ENCODE measurements around the gene KLK12. TPM values are rescaled to one million over a fixed set of nuclear protein-coding genes. Genes with fewer than 3 reads are reported as not detected.

KLK12 gene, protein sequence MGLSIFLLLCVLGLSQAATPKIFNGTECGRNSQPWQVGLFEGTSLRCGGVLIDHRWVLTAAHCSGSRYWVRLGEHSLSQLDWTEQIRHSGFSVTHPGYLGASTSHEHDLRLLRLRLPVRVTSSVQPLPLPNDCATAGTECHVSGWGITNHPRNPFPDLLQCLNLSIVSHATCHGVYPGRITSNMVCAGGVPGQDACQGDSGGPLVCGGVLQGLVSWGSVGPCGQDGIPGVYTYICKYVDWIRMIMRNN
- total RNA-seq (2014; rRNA removed) (not detected in 2 replicates), Bru-seq, nascent RNA (percentile 2 among the genes with signal in this experiment), BruChase-seq, experiment 1, labeled RNA remaining after a 6-hour chase (not detected), BruChase-seq, experiment 2, labeled RNA remaining after a 2-hour chase (not detected)
- long read RNA-seq = 0 reads

DNA sequence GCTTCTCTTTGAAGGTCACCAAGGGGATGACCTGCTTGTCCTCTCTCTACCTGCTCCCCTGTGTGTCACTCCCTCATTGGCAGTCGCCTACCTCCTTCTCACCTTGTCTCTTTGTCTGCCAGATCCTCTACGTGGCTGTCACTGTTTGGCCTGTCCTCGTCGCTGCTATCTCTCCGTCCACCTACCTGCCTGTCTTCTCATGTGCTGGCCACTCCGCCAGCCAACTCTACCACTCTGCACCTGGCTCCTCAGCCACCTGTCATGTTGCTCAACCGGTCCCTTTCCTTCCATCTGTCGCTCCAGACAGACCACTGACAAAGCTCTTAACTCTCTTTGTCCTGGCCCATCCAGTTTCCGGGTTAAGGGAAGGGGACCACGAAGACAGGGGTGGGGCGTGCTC lies at the start of gene KLK12:
Gene KLK12 (minus strand): TSS at position 299 of the 400 bp plus-strand sequence. CDS start 381 bp downstream, outside the sequence.
- no peak within 1 kb of the TSS for H3K4me3 ChIP-seq (ENCODE audit: low read length)
- intact Hi-C loops (cut with micrococcal nuclease) = no loop called here
- H3K36me3 ChIP-seq (ENCODE audit: low read depth, low read length) = no peaks in the 10 kb centered on the region
- TF ChIP-seq, protein P1, sequence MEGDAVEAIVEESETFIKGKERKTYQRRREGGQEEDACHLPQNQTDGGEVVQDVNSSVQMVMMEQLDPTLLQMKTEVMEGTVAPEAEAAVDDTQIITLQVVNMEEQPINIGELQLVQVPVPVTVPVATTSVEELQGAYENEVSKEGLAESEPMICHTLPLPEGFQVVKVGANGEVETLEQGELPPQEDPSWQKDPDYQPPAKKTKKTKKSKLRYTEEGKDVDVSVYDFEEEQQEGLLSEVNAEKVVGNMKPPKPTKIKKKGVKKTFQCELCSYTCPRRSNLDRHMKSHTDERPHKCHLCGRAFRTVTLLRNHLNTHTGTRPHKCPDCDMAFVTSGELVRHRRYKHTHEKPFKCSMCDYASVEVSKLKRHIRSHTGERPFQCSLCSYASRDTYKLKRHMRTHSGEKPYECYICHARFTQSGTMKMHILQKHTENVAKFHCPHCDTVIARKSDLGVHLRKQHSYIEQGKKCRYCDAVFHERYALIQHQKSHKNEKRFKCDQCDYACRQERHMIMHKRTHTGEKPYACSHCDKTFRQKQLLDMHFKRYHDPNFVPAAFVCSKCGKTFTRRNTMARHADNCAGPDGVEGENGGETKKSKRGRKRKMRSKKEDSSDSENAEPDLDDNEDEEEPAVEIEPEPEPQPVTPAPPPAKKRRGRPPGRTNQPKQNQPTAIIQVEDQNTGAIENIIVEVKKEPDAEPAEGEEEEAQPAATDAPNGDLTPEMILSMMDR (conservative IDR thresholded peaks at IDR 0.05; ENCODE audit: low read depth, low read length) = no peak
- no peak for TF ChIP-seq EZH2 (IDR thresholded peaks at IDR 0.05; ENCODE audit: low read length, unreplicated experiment)
- no peak for TF ChIP-seq EZH2phosphoT487 (IDR thresholded peaks at IDR 0.05; ENCODE audit: borderline replicate concordance, low read length)
- H4K20me1 ChIP-seq (ENCODE audit: low read length) = no peaks in the 10 kb centered on the region
- ChIA-PET POLR2A (ENCODE audit: unreplicated experiment) (no interaction called here), CTCF (no interaction called here)
- no TSS peak for BruUV-seq (replicated peaks)
- H3F3A ChIP-seq (ENCODE audit: low read length, unreplicated experiment) = no peaks in the 10 kb centered on the region
- H3K9me2 ChIP-seq (replicated peaks; ENCODE audit: low read length) = no peaks in the 10 kb centered on the region
- no peak within 1 kb of the TSS for H3K9ac ChIP-seq (ENCODE audit: low read length)
- H3K9me3 ChIP-seq (ENCODE audit: low read length) = no peaks in the 10 kb centered on the region
- H2AFZ ChIP-seq (ENCODE audit: low read length) = no peak within 1 kb of the TSS
- H3K4me1 ChIP-seq (ENCODE audit: insufficient read depth, low read length) = no peaks in the 10 kb centered on the region
- no peaks in the 10 kb centered on the region for H3K27me3 ChIP-seq (ENCODE audit: low read length)
- no peak within 1 kb of the TSS for H3K27ac ChIP-seq (ENCODE audit: low read length)
- ATAC-seq = no peak
- DNase-seq = no peak
- H3K79me2 ChIP-seq (ENCODE audit: low read length) = no peaks in the 10 kb centered on the region
- no peak within 1 kb of the TSS for H3K4me2 ChIP-seq (ENCODE audit: low read length)

DNA sequence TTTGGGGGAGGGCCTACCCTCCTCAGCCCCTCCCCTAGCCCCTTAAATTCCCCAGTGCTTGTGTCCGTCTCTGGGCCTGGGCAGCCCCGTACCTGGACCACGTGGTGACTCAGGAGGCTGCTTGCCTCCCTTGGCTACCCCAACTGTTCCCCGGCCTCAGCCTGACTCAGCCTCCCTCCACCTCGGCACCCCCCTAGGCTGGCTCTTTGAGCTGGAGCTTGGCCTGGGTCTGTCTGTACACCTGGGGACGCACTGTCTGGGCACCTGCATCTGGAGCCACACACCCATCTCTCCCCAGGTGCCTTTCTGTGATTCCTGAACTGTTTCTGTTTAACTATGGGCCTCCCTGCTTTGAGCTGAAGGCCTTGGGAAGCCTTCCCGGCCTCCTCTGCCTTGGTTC lies 49.7 kb upstream of the KLK12 start:
- Histone ChIP-seq H3K4me2 (ENCODE audit: low read length) (no peak overlapping the region), H3K9me2 (replicated peaks; ENCODE audit: low read length) (no peaks in the 10 kb centered on the region), H3K27ac (ENCODE audit: low read length) (no peak overlapping the region), H3K27me3 (ENCODE audit: low read length) (no peaks in the 10 kb centered on the region), H3K79me2 (ENCODE audit: low read length) (no peaks in the 10 kb centered on the region), H3K4me3 (ENCODE audit: low read length) (no peak overlapping the region), H3K4me1 (ENCODE audit: insufficient read depth, low read length) (no peaks in the 10 kb centered on the region), H3F3A (ENCODE audit: low read length, unreplicated experiment) (no peaks in the 10 kb centered on the region), H3K36me3 (ENCODE audit: low read depth, low read length) (no peaks in the 10 kb centered on the region), H3K9me3 (ENCODE audit: low read length) (no peaks in the 10 kb centered on the region), H3K9ac (ENCODE audit: low read length) (no peak overlapping the region), H2AFZ (ENCODE audit: low read length) (no peak overlapping the region), H4K20me1 (ENCODE audit: low read length) (no peaks in the 10 kb centered on the region)
- no TSS peak for BruUV-seq (replicated peaks)
- ATAC-seq (no peak), DNase-seq (no peak)
- ChIA-PET POLR2A (ENCODE audit: unreplicated experiment) (no interaction called here), CTCF (no interaction called here)
- intact Hi-C loops (cut with micrococcal nuclease) = no loop called here
- TF ChIP-seq EZH2phosphoT487 (IDR thresholded peaks at IDR 0.05; ENCODE audit: borderline replicate concordance, low read length) (no peak), EZH2 (IDR thresholded peaks at IDR 0.05; ENCODE audit: low read length, unreplicated experiment) (no peak)
- TF ChIP-seq, protein P1 (conservative IDR thresholded peaks at IDR 0.05; ENCODE audit: low read depth, low read length) = no peak

DNA sequence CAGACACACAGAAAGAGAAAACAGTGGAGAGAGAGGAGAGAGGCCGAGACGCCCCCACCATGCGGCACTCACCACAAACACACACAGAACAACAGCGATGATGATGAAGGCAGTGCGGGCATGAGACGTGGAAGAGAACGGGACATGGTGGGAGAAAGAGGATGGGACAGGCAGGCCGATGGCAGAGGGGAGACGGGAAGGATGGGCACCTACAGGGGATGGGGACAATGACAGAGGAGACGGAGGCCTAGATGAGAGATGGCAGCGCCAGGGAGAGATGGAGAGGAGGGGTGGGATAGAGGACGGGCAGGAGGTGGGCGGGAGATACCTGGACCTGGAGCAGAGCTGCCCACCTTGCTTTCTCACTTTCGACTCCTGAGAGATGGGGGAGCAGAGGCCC lies 49.0 kb upstream of the KLK12 start:
- CTCF ChIA-PET = no interaction called here
- Histone ChIP-seq H3K4me3 (ENCODE audit: low read length) (no peak overlapping the region), H3F3A (ENCODE audit: low read length, unreplicated experiment) (no peaks in the 10 kb centered on the region), H3K36me3 (ENCODE audit: low read depth, low read length) (no peaks in the 10 kb centered on the region), H3K27me3 (ENCODE audit: low read length) (no peaks in the 10 kb centered on the region), H3K79me2 (ENCODE audit: low read length) (no peaks in the 10 kb centered on the region), H2AFZ (ENCODE audit: low read length) (no peak overlapping the region), H3K4me1 (ENCODE audit: insufficient read depth, low read length) (no peaks in the 10 kb centered on the region), H3K9me2 (replicated peaks; ENCODE audit: low read length) (no peaks in the 10 kb centered on the region), H3K27ac (ENCODE audit: low read length) (no peak overlapping the region), H3K4me2 (ENCODE audit: low read length) (no peak overlapping the region), H3K9me3 (ENCODE audit: low read length) (no peaks in the 10 kb centered on the region), H3K9ac (ENCODE audit: low read length) (no peak overlapping the region), H4K20me1 (ENCODE audit: low read length) (no peaks in the 10 kb centered on the region)
- DNase-seq = no peak
- no peak for ATAC-seq
- POLR2A ChIA-PET (ENCODE audit: unreplicated experiment) = no interaction called here
- intact Hi-C loops (cut with micrococcal nuclease) = no loop called here
- BruUV-seq (replicated peaks) = no TSS peak
- TF ChIP-seq, protein P1 (conservative IDR thresholded peaks at IDR 0.05; ENCODE audit: low read depth, low read length) = no peak
- no peak for TF ChIP-seq EZH2 (IDR thresholded peaks at IDR 0.05; ENCODE audit: low read length, unreplicated experiment)
- TF ChIP-seq EZH2phosphoT487 (IDR thresholded peaks at IDR 0.05; ENCODE audit: borderline replicate concordance, low read length) = no peak
